Stimulated activated CD4-positive, alpha-beta T cell treated with anti-CD3 and anti-CD28 coated beads, Interleukin-2, amount 100 ng/mL, for 48 hours (primary cell): ENCODE results near the gene MITF.
"Not testable (repeated sequence)": the region's sequence is repeated elsewhere in the genome, so short reads cannot be mapped to it uniquely, and the experiment has no call there.

Experiments
- DNase-seq, 2 donors: peaks; one replicate each; pipeline ENCODE4 v3.0.0-alpha.2; 2020

MITF gene

GRCh38 chr3:69879051-69879450 is 139.8 kb downstream of the MITF start:
- no peak for DNase-seq

- no peak for DNase-seq
These were observed 140.9 kb downstream of the MITF start for GRCh38 chr3:69880069-69880640.

- no peak for DNase-seq
These were observed 141.8 kb downstream of the MITF start for GRCh38 chr3:69881051-69881450.

- DNase-seq = no peak
These were observed 142.6 kb downstream of the MITF start for GRCh38 chr3:69881756-69882428.

- DNase-seq = no peak
These were observed 143.3 kb downstream of the MITF start for GRCh38 chr3:69882560-69882959.

- DNase-seq = no peak
These were observed 149.0 kb downstream of the MITF start for GRCh38 chr3:69888040-69888942.

- DNase-seq = no peak
These were observed 149.7 kb downstream of the MITF start for GRCh38 chr3:69888943-69889315.

GRCh38 chr3:69890084-69890483 is 150.8 kb downstream of the MITF start:
- DNase-seq = no peak

GRCh38 chr3:69890691-69891090 is 151.4 kb downstream of the MITF start:
- no peak for DNase-seq

- DNase-seq = no peak
These were observed 153.4 kb downstream of the MITF start for GRCh38 chr3:69892706-69893105.

GRCh38 chr3:69893274-69893673 is 154.0 kb downstream of the MITF start:
- no peak for DNase-seq

GRCh38 chr3:69896095-69896494 is 156.8 kb downstream of the MITF start:
- no peak for DNase-seq

- DNase-seq = no peak
These were observed 161.1 kb downstream of the MITF start for GRCh38 chr3:69900331-69900730.

GRCh38 chr3:69901802-69902201 is 162.5 kb downstream of the MITF start:
- no peak for DNase-seq

GRCh38 chr3:69902386-69902785 is 163.1 kb downstream of the MITF start:
- DNase-seq = no peak

GRCh38 chr3:69906351-69906966 is 167.2 kb downstream of the MITF start:
- no peak for DNase-seq

- no peak for DNase-seq
These were observed 168.3 kb downstream of the MITF start for GRCh38 chr3:69907554-69907953.

- DNase-seq = not testable (repeated sequence)
These were observed 170.6 kb downstream of the MITF start for GRCh38 chr3:69909859-69910258.

- no peak for DNase-seq
These were observed 174.2 kb downstream of the MITF start for GRCh38 chr3:69913422-69913821.

GRCh38 chr3:69914395-69914794 is 175.1 kb downstream of the MITF start:
- no peak for DNase-seq

GRCh38 chr3:69915726-69916125 is 176.5 kb downstream of the MITF start:
- no peak for DNase-seq

- DNase-seq = not testable (repeated sequence)
These were observed 180.7 kb downstream of the MITF start for GRCh38 chr3:69920009-69920408.

GRCh38 chr3:69921651-69922050 is 182.4 kb downstream of the MITF start:
- DNase-seq = no peak
